ENCODE measurements around the gene SPSB4.

Gene SPSB4

DNA sequence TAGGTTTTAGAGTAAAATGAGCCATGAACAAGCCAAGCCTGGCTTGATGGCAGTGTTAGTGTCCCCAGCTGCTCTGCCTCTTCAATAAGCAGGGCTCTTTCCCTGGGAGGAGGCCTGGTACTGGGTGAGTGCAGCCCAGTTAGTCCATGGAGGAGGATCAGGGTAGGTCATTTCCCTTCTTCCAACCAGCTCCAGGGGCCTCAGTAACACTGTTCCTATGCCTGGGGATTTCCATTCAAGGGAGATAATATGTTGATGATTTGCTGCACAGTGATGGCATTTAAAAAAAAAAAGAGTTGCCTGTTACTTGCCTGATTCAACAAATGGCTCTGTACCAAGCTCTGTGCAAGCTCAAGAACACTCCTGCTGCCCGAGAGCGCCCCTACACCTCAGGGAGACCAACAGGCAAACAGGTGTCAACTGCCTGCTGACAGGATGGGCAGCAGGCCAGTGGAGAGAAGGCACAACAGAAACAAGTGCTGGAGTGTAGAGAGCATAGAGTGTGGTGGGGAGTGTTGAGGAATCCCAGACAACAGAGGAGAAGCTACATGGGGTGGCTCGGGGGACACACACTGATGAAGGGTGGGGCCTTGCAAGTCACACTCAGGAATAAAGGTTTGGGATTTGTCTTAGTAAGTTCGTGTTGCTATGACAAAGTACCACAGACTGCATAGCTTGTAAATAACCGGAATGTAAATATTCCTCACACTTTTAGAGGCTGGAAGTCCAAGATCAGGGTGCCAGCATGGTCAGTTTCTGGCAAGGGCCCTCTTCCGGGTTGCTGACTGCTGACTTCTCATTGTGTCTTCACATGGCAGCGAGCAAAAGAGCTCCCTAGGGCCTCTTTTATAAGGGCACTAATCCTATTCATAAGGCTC, 101.9 kb downstream of the SPSB4 start:
- DNase-seq (ENCODE audit: low spot score): no peak
- TF ChIP-seq, protein P1, sequence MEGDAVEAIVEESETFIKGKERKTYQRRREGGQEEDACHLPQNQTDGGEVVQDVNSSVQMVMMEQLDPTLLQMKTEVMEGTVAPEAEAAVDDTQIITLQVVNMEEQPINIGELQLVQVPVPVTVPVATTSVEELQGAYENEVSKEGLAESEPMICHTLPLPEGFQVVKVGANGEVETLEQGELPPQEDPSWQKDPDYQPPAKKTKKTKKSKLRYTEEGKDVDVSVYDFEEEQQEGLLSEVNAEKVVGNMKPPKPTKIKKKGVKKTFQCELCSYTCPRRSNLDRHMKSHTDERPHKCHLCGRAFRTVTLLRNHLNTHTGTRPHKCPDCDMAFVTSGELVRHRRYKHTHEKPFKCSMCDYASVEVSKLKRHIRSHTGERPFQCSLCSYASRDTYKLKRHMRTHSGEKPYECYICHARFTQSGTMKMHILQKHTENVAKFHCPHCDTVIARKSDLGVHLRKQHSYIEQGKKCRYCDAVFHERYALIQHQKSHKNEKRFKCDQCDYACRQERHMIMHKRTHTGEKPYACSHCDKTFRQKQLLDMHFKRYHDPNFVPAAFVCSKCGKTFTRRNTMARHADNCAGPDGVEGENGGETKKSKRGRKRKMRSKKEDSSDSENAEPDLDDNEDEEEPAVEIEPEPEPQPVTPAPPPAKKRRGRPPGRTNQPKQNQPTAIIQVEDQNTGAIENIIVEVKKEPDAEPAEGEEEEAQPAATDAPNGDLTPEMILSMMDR (IDR thresholded peaks at IDR 0.05; ENCODE audit: extremely low read depth, insufficient read depth, missing control alignments): no peak
- in situ Hi-C loops (cut with MboI; ENCODE audit: low pct_unique_long_range_greater_than_20kb, low sequenced_read_pairs, unreplicated experiment): no loop called here

DNA sequence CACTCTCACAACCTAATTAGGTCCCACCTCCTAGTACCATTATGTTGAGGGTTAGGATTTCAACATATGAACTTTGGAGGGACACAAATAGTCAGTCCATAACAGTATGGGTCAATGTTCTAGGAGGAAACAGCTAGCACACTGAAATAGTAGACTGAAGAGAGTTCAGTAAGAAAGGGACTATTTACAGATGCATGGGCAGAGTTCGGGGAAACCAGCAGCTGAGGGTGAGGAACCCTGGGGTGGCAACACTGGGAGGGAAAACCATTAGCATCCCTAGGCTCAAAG, 102.5 kb downstream of the SPSB4 start:
- DNase-seq (ENCODE audit: low spot score): no peak
- in situ Hi-C loops (cut with MboI; ENCODE audit: low pct_unique_long_range_greater_than_20kb, low sequenced_read_pairs, unreplicated experiment): no loop called here
- TF ChIP-seq, protein P1 (IDR thresholded peaks at IDR 0.05; ENCODE audit: extremely low read depth, insufficient read depth, missing control alignments): no peak

DNA sequence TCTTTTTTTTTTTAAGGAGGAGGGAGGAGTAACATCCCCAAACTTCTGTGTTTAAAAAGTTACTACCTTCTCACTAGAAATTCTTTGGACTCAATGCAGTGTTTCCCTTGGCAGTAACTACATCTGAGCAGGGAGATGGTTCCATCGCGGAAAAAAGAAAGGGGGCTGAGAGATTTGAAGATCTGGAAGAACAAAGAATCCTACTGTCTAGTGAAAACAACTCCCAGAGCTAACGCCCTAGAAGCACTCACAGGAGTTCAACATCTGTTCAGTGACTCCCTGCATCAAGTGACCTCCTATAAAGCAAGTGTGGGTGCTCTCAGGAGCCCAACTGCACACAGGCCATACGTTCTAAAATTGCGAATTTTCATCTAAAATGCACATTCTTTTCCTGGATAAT, 113.7 kb downstream of the SPSB4 start:
- in situ Hi-C loops (cut with MboI; ENCODE audit: low pct_unique_long_range_greater_than_20kb, low sequenced_read_pairs, unreplicated experiment): no loop called here
- TF ChIP-seq, protein P1 (IDR thresholded peaks at IDR 0.05; ENCODE audit: extremely low read depth, insufficient read depth, missing control alignments): no peak
- DNase-seq (ENCODE audit: low spot score): no peak

DNA sequence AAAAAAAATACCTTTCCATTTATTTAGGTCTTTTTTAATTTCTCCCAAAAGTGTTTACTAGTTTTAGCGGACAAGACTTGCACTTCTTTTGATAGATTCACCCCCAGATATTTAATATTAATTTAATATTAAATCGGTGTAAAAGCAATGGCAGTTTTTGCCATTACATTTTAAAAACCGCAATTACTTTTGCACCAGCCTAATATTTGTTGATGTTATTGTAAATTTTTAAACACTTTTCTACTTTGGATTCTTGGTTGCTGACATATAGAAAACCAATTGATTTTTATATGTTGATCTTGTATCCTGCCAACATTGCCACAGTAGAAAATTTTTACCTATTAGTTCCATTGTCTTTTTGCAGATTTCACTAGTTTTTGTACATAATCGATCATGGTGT, 116.5 kb downstream of the SPSB4 start:
- in situ Hi-C loops (cut with MboI; ENCODE audit: low pct_unique_long_range_greater_than_20kb, low sequenced_read_pairs, unreplicated experiment): no loop called here
- DNase-seq (ENCODE audit: low spot score): no peak
- TF ChIP-seq, protein P1 (IDR thresholded peaks at IDR 0.05; ENCODE audit: extremely low read depth, insufficient read depth, missing control alignments): no peak

DNA sequence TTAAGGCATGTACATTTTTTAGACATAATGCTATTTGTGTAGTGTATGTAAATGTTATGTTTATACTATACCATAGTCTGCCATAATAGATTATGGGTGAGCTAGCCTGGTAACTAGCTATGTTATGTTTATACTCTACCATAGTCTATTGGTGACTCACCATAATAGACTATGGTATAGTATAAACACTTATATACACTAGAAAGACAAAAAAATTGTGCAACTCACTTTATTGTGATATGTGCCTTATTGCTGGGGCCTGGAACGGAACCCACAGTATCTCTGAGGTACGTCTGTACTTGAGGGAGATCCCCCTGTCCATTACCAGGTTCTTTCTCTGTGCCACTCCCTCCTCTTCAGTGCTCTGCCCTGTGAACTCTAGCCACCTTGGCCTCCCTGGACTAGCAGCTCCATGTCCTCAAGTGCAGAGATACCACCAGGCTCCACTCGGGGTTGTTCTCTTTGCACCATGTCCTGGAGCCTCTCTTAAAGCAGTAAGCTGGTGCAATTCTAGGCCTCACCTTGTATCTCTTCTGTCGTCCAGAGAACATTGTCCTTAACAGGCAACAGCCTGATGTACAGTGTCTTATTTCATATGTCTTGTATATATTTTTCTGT, 119.6 kb downstream of the SPSB4 start:
- in situ Hi-C loops (cut with MboI; ENCODE audit: low pct_unique_long_range_greater_than_20kb, low sequenced_read_pairs, unreplicated experiment): no loop called here
- TF ChIP-seq, protein P1 (IDR thresholded peaks at IDR 0.05; ENCODE audit: extremely low read depth, insufficient read depth, missing control alignments): no peak
- no peak for DNase-seq (ENCODE audit: low spot score)

DNA sequence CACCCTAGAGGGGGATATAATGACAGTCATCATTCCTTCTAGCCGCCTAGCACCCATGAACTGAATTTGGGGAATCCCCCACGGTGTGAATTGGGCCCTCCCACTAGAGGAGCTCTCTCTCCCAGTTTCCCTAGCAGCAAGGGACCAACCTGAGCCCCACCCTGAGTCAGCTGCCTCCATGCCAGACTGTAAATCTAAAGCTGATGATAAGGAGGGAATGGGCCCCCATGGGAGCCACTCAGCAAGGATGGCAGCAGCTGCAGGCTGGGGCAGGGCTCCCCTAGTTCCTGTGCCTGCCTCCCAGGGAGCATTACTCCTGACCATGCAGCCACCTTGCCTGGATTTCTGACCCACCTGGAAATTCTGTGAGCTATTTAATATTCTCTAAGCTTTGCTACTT, 123.5 kb downstream of the SPSB4 start:
- in situ Hi-C loops (cut with MboI; ENCODE audit: low pct_unique_long_range_greater_than_20kb, low sequenced_read_pairs, unreplicated experiment): loop anchor here (25.0 kb wide), 1 partner anchor 162 kb away; no protein-coding TSS in a partner anchor
- no peak for DNase-seq (ENCODE audit: low spot score)
- TF ChIP-seq, protein P1 (IDR thresholded peaks at IDR 0.05; ENCODE audit: extremely low read depth, insufficient read depth, missing control alignments): no peak
